ENCODE data around the gene SNRNP40. TPM values are rescaled to one million over a fixed set of nuclear protein-coding genes. Genes with fewer than 3 reads are reported as not detected.

The SNRNP40 gene
- total and polyA plus RNA-seq, 2 donors (not counting 3 experiments of a cell fraction or from before 2014, with no cell fraction given), result 66.3 to 78.1 TPM

- intact Hi-C loops (cut with micrococcal nuclease) (loop anchor here (5.0 kb wide), 1 partner anchor 91 kb away; no protein-coding TSS in a partner anchor), dilution Hi-C loops (cut with MboI; ENCODE audit: extremely low pct_ligation_motif_present, low sequenced_read_pairs) (no loop called here)
- CTCF ChIA-PET, result interaction anchor here (1.3 to 1.8 kb wide), 2 partner anchors 10 kb away, joined by 4 read pairs; no protein-coding TSS in a partner anchor
These were observed 23.0 kb downstream of the SNRNP40 start for GRCh38 chr1:31273619-31274018.

More at GRCh38 chr1:31273619-31274018, 23.0 kb downstream of the SNRNP40 start:
- Histone ChIP-seq H3K4me1 (ENCODE audit: control insufficient read depth, extremely low read depth, insufficient read depth, low read length) (peaks cover 7% of the 10 kb centered on the region), H3K27ac (ENCODE audit: insufficient read depth, low read depth, low read length) (no peak overlapping the region), H3K36me3 (ENCODE audit: control insufficient read depth in 2 of 2, extremely low read depth in 1 of 2, insufficient read depth in 2 of 2, low read length in 2 of 2) (peaks cover 15 to 17% of the 10 kb centered on the region in 2 experiments), H2AFZ (ENCODE audit: low read depth, low read length) (no peak overlapping the region), H3K9me3 (replicated peaks; ENCODE audit: control insufficient read depth, insufficient read depth, low read length) (no peaks in the 10 kb centered on the region), H3K79me2 (ENCODE audit: control insufficient read depth, insufficient read depth, low read length) (peaks cover 1% of the 10 kb centered on the region), H3K4me3 (replicated peaks in 1 of 3; ENCODE audit: insufficient read depth in 1 of 3, low read depth in 1 of 3, low read length in 3 of 3) (no peak overlapping the region), H4K20me1 (replicated peaks; ENCODE audit: control insufficient read depth, extremely low read depth, insufficient read depth, low read length) (no peaks in the 10 kb centered on the region), H3K9me1 (replicated peaks; ENCODE audit: control insufficient read depth, extremely low read depth, insufficient read depth, low read length) (no peaks in the 10 kb centered on the region), H3K4me2 (ENCODE audit: insufficient read depth, low read length) (no peak overlapping the region), H3K9ac (replicated peaks; ENCODE audit: extremely low read depth, insufficient read depth, low read length) (no peak overlapping the region), H3K27me3 (ENCODE audit: control insufficient read depth in 2 of 2, insufficient read depth in 2 of 2, low read length in 2 of 2) (no peaks in the 10 kb centered on the region)
- BruUV-seq (replicated peaks), result no TSS peak
- no peak for FAIRE-seq
- no peak for DNase-seq (ENCODE audit: low read depth, low spot score)
- POLR2A ChIA-PET, result no interaction called here
- no peak for TF ChIP-seq POLR2AphosphoS5 (IDR thresholded peaks at IDR 0.05; ENCODE audit: insufficient read depth, low read depth, low read length)
- TF ChIP-seq CTCF (IDR thresholded peaks at IDR 0.05; ENCODE audit: extremely low read depth in 1 of 2, insufficient read depth in 1 of 2, low read depth in 1 of 2, low read length in 2 of 2), result no peak
- TF ChIP-seq FOS (IDR thresholded peaks at IDR 0.05; ENCODE audit: borderline replicate concordance, insufficient read depth, low read length), result no peak
- TF ChIP-seq MYC (IDR thresholded peaks at IDR 0.05; ENCODE audit: low read depth, low read length), result no peak
- TF ChIP-seq JUN (IDR thresholded peaks at IDR 0.05; ENCODE audit: borderline replicate concordance, insufficient read depth, insufficient read length, low read depth), result no peak
- no peak for TF ChIP-seq GATA2 (IDR thresholded peaks at IDR 0.05; ENCODE audit: insufficient read depth, insufficient read length, low read depth, low read length)
- no peak for TF ChIP-seq EZH2 (IDR thresholded peaks at IDR 0.05; ENCODE audit: borderline replicate concordance, low read depth, low read length, severe bottlenecking)
- TF ChIP-seq POLR2A (IDR thresholded peaks at IDR 0.05; ENCODE audit: low read depth, low read length), result no peak
- no peak for TF ChIP-seq MAX (IDR thresholded peaks at IDR 0.05; ENCODE audit: insufficient read depth, insufficient read length)
